Prostate gland (tissue), 2 donors: ENCODE results near the gene RNH1.

Source experiments
- POLR2A ChIP-seq: fragments of 450-650 bp; IDR thresholded peaks from one replicate; pipeline ENCODE4 v1.6.1; 2016; ENCODE audit warnings: antibody characterized with exemption, mild to moderate bottlenecking
- POLR2AphosphoS5 ChIP-seq: sonication (generic); formaldehyde crosslinking; IDR thresholded peaks from one replicate; pipeline ENCODE4 v1.6.1; 2017; ENCODE audit warnings: antibody characterized with exemption
- TF ChIP-seq, protein P1 (sequence below), 4 experiments: fragments of 200-600 bp in 2 of 4; fragments of 450-650 bp in 2 of 4; sonication (generic) in 2 of 4; IDR thresholded peaks; 1 replicate in 3 of 4; 2 replicates in 1 of 4; pipeline ENCODE4 v1.5.1; 2016 to 2019; ENCODE audit warnings: antibody characterized with exemption in 4 of 4, mild to moderate bottlenecking in 2 of 4, moderate library complexity in 2 of 4

DNA sequence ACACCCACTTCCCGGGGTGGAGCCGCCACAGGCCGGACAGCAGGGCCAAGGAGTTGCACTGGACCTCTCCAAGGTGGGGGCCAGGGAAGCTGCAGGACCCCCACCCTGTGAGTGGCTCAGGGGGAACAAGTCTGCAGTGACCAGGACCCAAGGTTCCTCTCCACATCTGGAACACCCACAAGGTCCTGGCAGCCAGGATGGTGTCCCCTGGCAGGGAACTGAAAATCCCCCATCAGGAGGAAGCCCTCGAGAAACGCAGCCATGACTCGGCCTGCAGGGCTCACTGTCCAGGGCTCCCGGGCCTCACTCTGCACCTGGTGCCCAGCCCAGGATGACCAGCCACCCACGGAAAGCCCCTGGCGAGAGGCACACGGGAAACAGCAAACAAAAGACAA, 11.5 kb downstream of the RNH1 start:
- TF ChIP-seq, protein P1, sequence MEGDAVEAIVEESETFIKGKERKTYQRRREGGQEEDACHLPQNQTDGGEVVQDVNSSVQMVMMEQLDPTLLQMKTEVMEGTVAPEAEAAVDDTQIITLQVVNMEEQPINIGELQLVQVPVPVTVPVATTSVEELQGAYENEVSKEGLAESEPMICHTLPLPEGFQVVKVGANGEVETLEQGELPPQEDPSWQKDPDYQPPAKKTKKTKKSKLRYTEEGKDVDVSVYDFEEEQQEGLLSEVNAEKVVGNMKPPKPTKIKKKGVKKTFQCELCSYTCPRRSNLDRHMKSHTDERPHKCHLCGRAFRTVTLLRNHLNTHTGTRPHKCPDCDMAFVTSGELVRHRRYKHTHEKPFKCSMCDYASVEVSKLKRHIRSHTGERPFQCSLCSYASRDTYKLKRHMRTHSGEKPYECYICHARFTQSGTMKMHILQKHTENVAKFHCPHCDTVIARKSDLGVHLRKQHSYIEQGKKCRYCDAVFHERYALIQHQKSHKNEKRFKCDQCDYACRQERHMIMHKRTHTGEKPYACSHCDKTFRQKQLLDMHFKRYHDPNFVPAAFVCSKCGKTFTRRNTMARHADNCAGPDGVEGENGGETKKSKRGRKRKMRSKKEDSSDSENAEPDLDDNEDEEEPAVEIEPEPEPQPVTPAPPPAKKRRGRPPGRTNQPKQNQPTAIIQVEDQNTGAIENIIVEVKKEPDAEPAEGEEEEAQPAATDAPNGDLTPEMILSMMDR (IDR thresholded peaks at IDR 0.05), result no peak
- TF ChIP-seq POLR2A (no peak), POLR2AphosphoS5 (no peak)
